Ovary (tissue), 9 donors: Measurements from ENCODE around the gene SLC35A2. TPM values are rescaled to one million over a fixed set of nuclear protein-coding genes. Genes with fewer than 3 reads are reported as not detected.

Experiments
- DNase-seq, 5 donors: peaks; one replicate each; pipeline ENCODE4 v3.0.0-alpha.2; 2019 to 2020
- H3K27ac ChIP-seq, 2 donors: fragments of 200-600 bp; one replicate each; pipeline versions ENCODE4 v1.5.1 to v1.8.0; 2019 to 2022
- H3K27me3 ChIP-seq: fragments of 200-600 bp; one replicate; pipeline ENCODE4 v1.8.0; 2022
- H3K36me3 ChIP-seq: fragments of 200-600 bp; sonication (generic); one replicate; pipeline ENCODE4 v1.5.1; 2019
- H3K4me1 ChIP-seq: one replicate; pipeline ENCODE4 v1.8.1; 2013; ENCODE audit warnings: mild to moderate bottlenecking, moderate library complexity; ENCODE audit not compliant: insufficient read depth
- H3K4me3 ChIP-seq: fragments of 200-600 bp; sonication (generic); one replicate; pipeline ENCODE4 v1.5.1; 2017
- H3K9me3 ChIP-seq, 2 donors: fragments of 200-600 bp in 1 of 2; sonication (generic) in 1 of 2; one replicate each; pipeline versions ENCODE4 v1.5.1 to v1.8.1; 2013 to 2019; ENCODE audit warnings: mild to moderate bottlenecking in 1 of 2, moderate library complexity in 1 of 2
- CTCF ChIP-seq, 3 donors: fragments of 450-650 bp in 2 of 3; fragments of 200-600 bp in 1 of 3; IDR thresholded peaks; one replicate each; pipeline versions ENCODE4 v1.5.1 to v1.8.0; 2016 to 2022; ENCODE audit warnings: antibody characterized with exemption in 3 of 3, mild to moderate bottlenecking in 1 of 3
- EP300 ChIP-seq: sonication (generic); formaldehyde crosslinking; IDR thresholded peaks from one replicate; pipeline ENCODE4 v1.6.1; 2017; ENCODE audit warnings: antibody characterized with exemption
- POLR2A ChIP-seq: fragments of 450-650 bp; IDR thresholded peaks from one replicate; pipeline ENCODE4 v1.6.1; 2017; ENCODE audit warnings: antibody characterized with exemption, mild to moderate bottlenecking, moderate library complexity
- WGBS, 3 donors: extraction: QIAGEN DNeasy Blood & Tissue Kit in 1 of 3; methylation state at CpG; one replicate each; pipeline versions ENCODE4 v1.1.5 to v1.1.7; 2013 to 2017; 5-methylcytosine and 5-hydroxymethylcytosine counted together
- intact Hi-C, 4 donors: fragments of 100-400 bp; cut with DNase I; formaldehyde crosslinking; loops; one replicate each; pipeline versions ENCODE4 v1.11.0 to v1.15.1; 2022 to 2023
- polyA plus RNA-seq, 2 donors: library from polyadenylated mRNA; stranded (reverse); fragments of 200-250 nt in 1 of 2; fragments of 350-450 nt in 1 of 2; fragmentation: Illumina TruSeq in 1 of 2; extraction: RNeasy Lipid Tissue Mini Kit (QIAGEN cat#74804) in 1 of 2; gene quantifications; one replicate each; pipeline ENCODE4 v1.2.3, GENCODE V29; 2013 to 2014
- total RNA-seq, 7 donors: library from RNA; depleted of rRNA in 2 of 7; stranded (reverse); fragments of >200 nt in 2 of 7; fragmentation: NEBNext Ultra II Directional in 3 of 7; extraction: Animal tissue kit (Norgen Biotek cat#: 25700) in 3 of 7; gene quantifications; one replicate each; pipeline versions ENCODE4 v1.1.0 to v1.2.4, GENCODE V29; 2016 to 2023
- donor health status: DM: no; HTN: no; CAD: no; lungs with moderate emphysema.
- donor health status: DM: no; HTN: no; CAD: no.
- donor health status: Bipolar disorder and iron deficiency.
- donor health status: DM: yes; HTN: yes; CAD: no.
- donor health status: DM: no; HTN: no; CAD: no.
- donor health status: DM: yes; HTN: yes; CAD: no.

SLC35A2 gene
- total and polyA plus RNA-seq, 9 donors, result 8.2 to 18.8 (median 12.5) TPM

DNA sequence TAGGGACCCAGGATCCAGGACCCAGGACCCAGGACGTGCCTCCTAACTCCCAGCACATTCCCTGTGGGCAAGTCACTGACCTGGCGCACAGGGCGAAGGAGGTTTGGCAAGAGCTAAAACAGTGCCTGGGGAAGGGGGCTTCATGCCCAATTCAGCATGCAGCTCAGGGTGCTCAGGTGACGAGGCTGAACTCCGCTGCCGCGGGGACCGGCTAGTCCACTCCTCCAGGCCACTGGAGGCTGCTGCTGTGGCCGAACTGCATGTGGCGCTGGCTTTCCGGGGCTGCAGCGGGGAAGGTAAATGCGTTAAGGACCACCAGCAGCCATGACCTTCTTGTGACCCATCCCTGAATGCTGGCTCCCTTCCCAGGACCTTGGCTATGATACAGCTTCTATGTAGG, 12.3 kb upstream of the SLC35A2 start:
- no peaks in the 10 kb centered on the region for H3K9me3 ChIP-seq
- no peak for DNase-seq
- WGBS, 3 donors, result 77 to 81% (median 78%) methylated on average over 11 to 13 of the region's 13 CpGs
- H3K27ac ChIP-seq, result no peak overlapping the region
- intact Hi-C loops, result no loop called here
- H3K36me3 ChIP-seq, result no peaks in the 10 kb centered on the region
- H3K4me1 ChIP-seq, result no peaks in the 10 kb centered on the region
- TF ChIP-seq EP300, result no peak
- no peak for TF ChIP-seq CTCF (IDR thresholded peaks at IDR 0.05)
- TF ChIP-seq POLR2A, result no peak
- H3K27me3 ChIP-seq, result no peaks in the 10 kb centered on the region
- H3K4me3 ChIP-seq, result no peak overlapping the region

DNA sequence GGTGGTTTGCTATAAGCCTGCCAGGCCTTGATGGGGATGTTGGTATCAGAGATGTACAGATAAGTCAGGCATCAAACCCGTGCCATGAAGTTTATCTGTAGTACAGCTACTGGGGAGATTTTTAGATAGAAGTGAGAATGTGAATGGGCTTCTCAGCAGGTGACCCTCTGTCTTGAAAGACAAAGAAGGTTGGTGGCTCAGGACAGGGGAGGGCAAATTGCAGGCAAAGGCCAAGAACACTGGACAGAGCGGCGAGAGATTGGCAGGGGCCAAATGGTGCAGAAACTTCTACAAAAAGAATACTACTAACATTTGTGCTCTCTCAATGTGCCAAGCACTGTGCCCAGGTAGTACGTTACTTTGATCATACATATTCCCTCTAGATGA, 9.3 kb upstream of the SLC35A2 start:
- TF ChIP-seq CTCF (IDR thresholded peaks at IDR 0.05), result no peak
- Histone ChIP-seq H3K9me3 (no peaks in the 10 kb centered on the region), H3K27me3 (no peaks in the 10 kb centered on the region), H3K36me3 (no peaks in the 10 kb centered on the region), H3K4me1 (no peaks in the 10 kb centered on the region), H3K4me3 (no peak overlapping the region), H3K27ac (no peak overlapping the region)
- 66 to 77% (median 77%) methylated on average over 4 of the region's 4 CpGs for WGBS, 3 donors
- intact Hi-C loops, result no loop called here
- DNase-seq, result no peak

- TF ChIP-seq POLR2A (no peak), CTCF (IDR thresholded peaks at IDR 0.05) (no peak), EP300 (no peak)
- no peak for DNase-seq
- Histone ChIP-seq H3K36me3 (no peaks in the 10 kb centered on the region), H3K4me3 (no peak overlapping the region), H3K27ac (no peak overlapping the region), H3K4me1 (no peaks in the 10 kb centered on the region), H3K27me3 (no peaks in the 10 kb centered on the region), H3K9me3 (no peaks in the 10 kb centered on the region)
- intact Hi-C loops, result no loop called here
- 50 to 55% (median 51%) methylated on average over 8 of the region's 8 CpGs for WGBS, 3 donors
These were observed 8.7 kb upstream of the SLC35A2 start for GRCh38 chrX:48919947-48920717.

GRCh38 chrX:48919360-48919841, 8.0 kb upstream of the SLC35A2 start:
- peak overlapping the region; percentile 5 to 83 for H3K27ac ChIP-seq
- intact Hi-C loops, result no loop called here
- peak overlapping the region; percentile 64 for H3K4me3 ChIP-seq
- no peaks in the 10 kb centered on the region for H3K9me3 ChIP-seq
- no peaks in the 10 kb centered on the region for H3K4me1 ChIP-seq
- no peaks in the 10 kb centered on the region for H3K27me3 ChIP-seq
- 25 to 49% (median 33%) methylated on average over 15 of the region's 15 CpGs for WGBS, 3 donors
- DNase-seq, result peak in 1 of 5 donors; percentile 24
- H3K36me3 ChIP-seq, result no peaks in the 10 kb centered on the region
- TF ChIP-seq CTCF (IDR thresholded peaks at IDR 0.05) (no peak), EP300 (no peak), POLR2A (no peak)
